Right lobe of liver (tissue), 6 donors: Measurements from ENCODE around the gene PRR19. TPM values are rescaled to one million over a fixed set of nuclear protein-coding genes. Genes with fewer than 3 reads are reported as not detected.

Source experiments
- ATAC-seq, 4 donors: fragments of 200-7000 bp; cut with Tn5 transposase; one replicate each; pipeline ENCODE4 v1.9.1; 2020; ENCODE audit warnings: mild to moderate bottlenecking in 4 of 4, moderate library complexity in 4 of 4
- DNase-seq, 3 donors: peaks; one replicate each; pipeline ENCODE4 v3.0.0-alpha.2; 2020
- H3K27ac ChIP-seq, 3 donors: fragments of 200-600 bp; one replicate each; pipeline ENCODE4 v1.8.0; 2022
- H3K27me3 ChIP-seq, 2 donors: fragments of 200-600 bp; one replicate each; pipeline ENCODE4 v1.8.0; 2022
- H3K36me3 ChIP-seq, 4 donors: fragments of 200-600 bp; sonication (generic) in 1 of 4; one replicate each; pipeline versions ENCODE4 v1.5.1 to v1.8.0; 2017 to 2022; ENCODE audit warnings: control low read depth in 1 of 4
- H3K4me1 ChIP-seq, 4 donors: fragments of 200-600 bp; sonication (generic) in 1 of 4; one replicate each; pipeline versions ENCODE4 v1.5.1 to v1.8.0; 2017 to 2022; ENCODE audit warnings: control low read depth in 1 of 4
- H3K4me3 ChIP-seq, 3 donors: fragments of 200-600 bp; one replicate each; pipeline ENCODE4 v1.8.0; 2022
- H3K9me3 ChIP-seq, 4 donors: fragments of 200-600 bp; sonication (generic) in 1 of 4; one replicate each; pipeline versions ENCODE4 v1.5.1 to v1.8.0; 2017 to 2022; ENCODE audit warnings: control low read depth in 1 of 4
- CTCF ChIP-seq, 4 donors: fragments of 200-600 bp in 3 of 4; fragments of 450-650 bp in 1 of 4; IDR thresholded peaks; one replicate each; pipeline versions ENCODE4 v1.5.1 to v1.8.0; 2016 to 2022; ENCODE audit warnings: antibody characterized with exemption in 4 of 4, mild to moderate bottlenecking in 2 of 4
- POLR2A ChIP-seq: fragments of 450-650 bp; IDR thresholded peaks from one replicate; pipeline ENCODE4 v1.6.1; 2017; ENCODE audit warnings: antibody characterized with exemption, mild to moderate bottlenecking
- WGBS: methylation state at CpG from one replicate; pipeline ENCODE4 v1.1.6; 2018; ENCODE audit warnings: low coverage, low lambda C conversion rate; ENCODE audit not compliant: insufficient coverage; ENCODE audit errors: missing lambda C conversion rate; 5-methylcytosine and 5-hydroxymethylcytosine counted together
- intact Hi-C, 2 donors: fragments of 100-400 bp; cut with DNase I; formaldehyde crosslinking; loops; one replicate each; pipeline versions ENCODE4 v1.11.2 to v1.14.1; 2022
- total RNA-seq, 6 experiments: library from RNA; depleted of rRNA in 2 of 6; stranded (reverse); fragments of >200 nt in 2 of 6; fragmentation: NEBNext Ultra II Directional in 3 of 6; extraction: Animal tissue kit (Norgen Biotek cat#: 25700) in 3 of 6; gene quantifications; one replicate each; pipeline versions ENCODE4 v1.1.0 to v1.2.4, GENCODE V29; 2016 to 2023
- donor health status: DM: no; HTN: yes; CAD: no.
- donor health status: DM: no; HTN: no; CAD: no.
- donor health status: DM: no; HTN: no; CAD: no.
- donor health status: DM: no; HTN: yes; CAD: no.
- donor health status: DM: no; HTN: yes; CAD: no.

Gene PRR19
- total RNA-seq, 6 experiments from 2014 or later, result 0.18 to 0.74 (median 0.21) TPM

GRCh38 chr19:42316223-42317211, 14.6 kb downstream of the PRR19 start:
- TF ChIP-seq POLR2A (no peak), CTCF (IDR thresholded peaks at IDR 0.05) (no peak)
- 13% methylated on average over 18 of the region's 28 CpGs for WGBS
- Histone ChIP-seq H3K9me3 (no peaks in the 10 kb centered on the region), H3K27me3 (no peaks in the 10 kb centered on the region), H3K36me3 (no peaks in the 10 kb centered on the region), H3K27ac (no peak overlapping the region), H3K4me3 (no peak overlapping the region), H3K4me1 (peaks cover 0 to 6% (median 0%) of the 10 kb centered on the region in 4 donors)
- DNase-seq (peak in 1 of 3 donors; percentile 45), ATAC-seq (peak; percentile 36 to 72 (median 55))
- intact Hi-C loops, result no loop called here

GRCh38 chr19:42317535-42317934, 15.6 kb downstream of the PRR19 start:
- Histone ChIP-seq H3K27me3 (no peaks in the 10 kb centered on the region), H3K27ac (no peak overlapping the region), H3K36me3 (no peaks in the 10 kb centered on the region), H3K4me1 (peaks cover 0 to 6% (median 0%) of the 10 kb centered on the region in 4 donors), H3K9me3 (no peaks in the 10 kb centered on the region), H3K4me3 (no peak overlapping the region)
- intact Hi-C loops, result no loop called here
- no peak for TF ChIP-seq POLR2A
- no peak for TF ChIP-seq CTCF (IDR thresholded peaks at IDR 0.05)
- no peak for DNase-seq
- no peak for ATAC-seq
- WGBS, result 71% methylated on average over 6 of the region's 13 CpGs

GRCh38 chr19:42322305-42322704, 20.4 kb downstream of the PRR19 start:
- Histone ChIP-seq H3K36me3 (no peaks in the 10 kb centered on the region), H3K27ac (no peak overlapping the region), H3K27me3 (no peaks in the 10 kb centered on the region), H3K9me3 (no peaks in the 10 kb centered on the region), H3K4me1 (peaks cover 0 to 11% (median 0%) of the 10 kb centered on the region in 4 donors), H3K4me3 (no peak overlapping the region)
- TF ChIP-seq CTCF (IDR thresholded peaks at IDR 0.05) (no peak), POLR2A (no peak)
- DNase-seq (no peak), ATAC-seq (no peak)
- WGBS, result 74% methylated on average over 8 of the region's 9 CpGs
- intact Hi-C loops, result loop anchor here in 1 of 2 donors (10.0 kb wide), 1 partner anchor 188 kb away; the partner anchor contains the start of gene POU2F2

GRCh38 chr19:42323473-42323851, 21.5 kb downstream of the PRR19 start:
- H3K36me3 ChIP-seq, result no peaks in the 10 kb centered on the region
- no peak for ATAC-seq
- DNase-seq, result no peak
- intact Hi-C loops, result loop anchor here in 1 of 2 donors (10.0 kb wide), 1 partner anchor 189 kb away; the partner anchor contains the start of gene POU2F2
- H3K4me1 ChIP-seq, result peaks cover 0 to 11% (median 0%) of the 10 kb centered on the region in 4 donors
- 7% methylated on average over 7 of the region's 29 CpGs for WGBS
- no peak for TF ChIP-seq POLR2A
- TF ChIP-seq CTCF (IDR thresholded peaks at IDR 0.05), result no peak
- H3K4me3 ChIP-seq, result no peak overlapping the region
- H3K9me3 ChIP-seq, result no peaks in the 10 kb centered on the region
- no peaks in the 10 kb centered on the region for H3K27me3 ChIP-seq
- H3K27ac ChIP-seq, result no peak overlapping the region
